ENCODE results near the gene ITPR1. TPM values are rescaled to one million over a fixed set of nuclear protein-coding genes. Genes with fewer than 3 reads are reported as not detected.

The ITPR1 gene
- total RNA-seq, 1 donor from 2014 or later, result 16.3 TPM

DNA sequence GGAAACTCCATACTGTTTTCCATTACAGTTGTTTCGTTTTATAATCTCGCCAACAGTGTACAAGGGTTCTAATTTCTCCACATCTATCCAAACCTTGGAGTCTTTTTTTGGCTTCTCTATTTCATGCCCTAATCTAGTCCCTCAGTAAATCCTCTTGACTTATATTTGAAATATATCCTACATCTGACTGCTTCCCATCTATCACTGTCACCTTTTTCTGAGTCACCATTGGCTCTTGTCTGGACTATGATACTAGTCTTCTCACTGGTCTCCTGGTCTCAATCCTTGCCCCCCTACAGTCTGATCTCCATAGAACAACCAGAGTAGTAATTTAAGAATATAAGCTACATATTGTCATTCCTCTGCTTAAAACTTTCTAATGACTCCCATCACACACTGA, 80.0 kb downstream of the ITPR1 start:
- DNase-seq (ENCODE audit: low read depth) (no peak), FAIRE-seq (no peak)
- no peak overlapping the region for H3K4me3 ChIP-seq (ENCODE audit: low read depth, low read length)
- TF ChIP-seq, protein P1, sequence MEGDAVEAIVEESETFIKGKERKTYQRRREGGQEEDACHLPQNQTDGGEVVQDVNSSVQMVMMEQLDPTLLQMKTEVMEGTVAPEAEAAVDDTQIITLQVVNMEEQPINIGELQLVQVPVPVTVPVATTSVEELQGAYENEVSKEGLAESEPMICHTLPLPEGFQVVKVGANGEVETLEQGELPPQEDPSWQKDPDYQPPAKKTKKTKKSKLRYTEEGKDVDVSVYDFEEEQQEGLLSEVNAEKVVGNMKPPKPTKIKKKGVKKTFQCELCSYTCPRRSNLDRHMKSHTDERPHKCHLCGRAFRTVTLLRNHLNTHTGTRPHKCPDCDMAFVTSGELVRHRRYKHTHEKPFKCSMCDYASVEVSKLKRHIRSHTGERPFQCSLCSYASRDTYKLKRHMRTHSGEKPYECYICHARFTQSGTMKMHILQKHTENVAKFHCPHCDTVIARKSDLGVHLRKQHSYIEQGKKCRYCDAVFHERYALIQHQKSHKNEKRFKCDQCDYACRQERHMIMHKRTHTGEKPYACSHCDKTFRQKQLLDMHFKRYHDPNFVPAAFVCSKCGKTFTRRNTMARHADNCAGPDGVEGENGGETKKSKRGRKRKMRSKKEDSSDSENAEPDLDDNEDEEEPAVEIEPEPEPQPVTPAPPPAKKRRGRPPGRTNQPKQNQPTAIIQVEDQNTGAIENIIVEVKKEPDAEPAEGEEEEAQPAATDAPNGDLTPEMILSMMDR (IDR thresholded peaks at IDR 0.05; ENCODE audit: insufficient read depth, low read length, severe bottlenecking), result no peak
- H3K27me3 ChIP-seq (ENCODE audit: control insufficient read depth, insufficient read depth, low read length), result no peaks in the 10 kb centered on the region
- no peaks in the 10 kb centered on the region for H3K36me3 ChIP-seq (ENCODE audit: control insufficient read depth, insufficient read depth, low read length)

DNA sequence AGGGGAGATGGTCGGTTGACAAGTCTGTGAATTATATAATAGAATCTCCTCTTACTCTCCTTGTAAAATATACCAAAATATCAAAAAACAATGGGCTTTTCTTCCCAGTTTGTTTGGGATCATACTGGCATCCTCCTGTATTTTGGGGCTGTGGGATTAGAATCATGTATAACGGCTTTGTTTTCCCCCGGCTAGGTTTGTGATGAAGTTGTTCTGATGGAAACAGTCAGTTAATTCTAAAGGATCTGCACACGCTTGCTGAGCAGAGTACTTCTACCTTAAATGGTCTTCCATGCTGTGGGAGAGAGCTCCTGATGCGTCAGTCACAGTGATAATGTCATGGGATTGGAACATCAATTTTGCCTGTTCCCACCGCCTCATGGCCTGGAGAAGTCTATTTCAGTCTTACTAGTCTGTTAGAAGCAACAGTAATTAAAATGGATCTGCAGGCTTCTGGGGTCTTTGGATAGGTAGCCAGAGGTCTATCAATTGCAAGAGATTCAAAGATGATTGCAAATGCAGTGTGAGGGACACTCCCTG, 81.3 kb downstream of the ITPR1 start:
- H3K27me3 ChIP-seq (ENCODE audit: control insufficient read depth, insufficient read depth, low read length), result no peaks in the 10 kb centered on the region
- H3K4me3 ChIP-seq (ENCODE audit: low read depth, low read length), result no peak overlapping the region
- H3K36me3 ChIP-seq (ENCODE audit: control insufficient read depth, insufficient read depth, low read length), result no peaks in the 10 kb centered on the region
- no peak for FAIRE-seq
- TF ChIP-seq, protein P1 (IDR thresholded peaks at IDR 0.05; ENCODE audit: insufficient read depth, low read length, severe bottlenecking), result no peak
- no peak for DNase-seq (ENCODE audit: low read depth)

DNA sequence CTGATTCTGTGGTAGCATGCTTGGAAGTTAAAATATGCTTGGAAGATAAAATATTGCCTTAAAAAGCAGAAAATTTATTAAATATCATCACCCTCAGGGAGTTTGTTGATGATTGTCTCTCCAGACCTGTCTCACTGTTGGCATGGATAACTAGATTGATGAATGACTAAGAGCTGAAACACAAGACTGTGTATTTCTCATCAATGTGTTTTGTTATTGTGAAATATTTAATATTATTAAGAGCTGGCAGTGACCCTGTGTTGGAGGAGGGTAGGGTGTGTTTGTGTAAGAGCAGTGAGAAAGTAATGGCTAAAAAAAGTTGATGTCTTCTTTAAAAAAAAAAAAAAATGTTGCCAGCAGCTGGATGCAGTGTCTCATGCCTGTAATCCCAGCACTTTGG, 82.2 kb downstream of the ITPR1 start:
- H3K4me3 ChIP-seq (ENCODE audit: low read depth, low read length), result no peak overlapping the region
- H3K36me3 ChIP-seq (ENCODE audit: control insufficient read depth, insufficient read depth, low read length), result no peaks in the 10 kb centered on the region
- FAIRE-seq (no peak), DNase-seq (ENCODE audit: low read depth) (peak; percentile 76)
- TF ChIP-seq, protein P1 (IDR thresholded peaks at IDR 0.05; ENCODE audit: insufficient read depth, low read length, severe bottlenecking), result no peak
- H3K27me3 ChIP-seq (ENCODE audit: control insufficient read depth, insufficient read depth, low read length), result no peaks in the 10 kb centered on the region

DNA sequence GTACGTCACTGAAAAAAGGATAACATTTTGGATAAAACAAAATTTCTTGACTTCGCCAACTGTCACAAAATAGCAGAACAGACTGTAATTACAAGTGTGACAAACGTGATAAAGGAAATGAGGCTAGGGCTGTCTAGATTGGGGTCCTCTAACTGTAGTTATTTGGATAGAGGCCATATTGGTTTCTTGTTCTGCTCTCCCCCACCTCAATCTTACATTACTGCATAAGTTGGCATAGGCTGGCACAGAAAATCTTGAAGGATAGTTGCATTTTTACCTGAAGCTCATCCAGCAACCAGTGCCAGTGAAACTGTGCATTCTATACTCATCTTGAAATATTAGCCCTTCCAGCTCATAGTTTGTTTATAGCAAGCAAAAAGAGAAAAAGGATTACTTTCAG, 84.6 kb downstream of the ITPR1 start:
- Histone ChIP-seq H3K27me3 (ENCODE audit: control insufficient read depth, insufficient read depth, low read length) (no peaks in the 10 kb centered on the region), H3K36me3 (ENCODE audit: control insufficient read depth, insufficient read depth, low read length) (no peaks in the 10 kb centered on the region), H3K4me3 (ENCODE audit: low read depth, low read length) (no peak overlapping the region)
- TF ChIP-seq, protein P1 (IDR thresholded peaks at IDR 0.05; ENCODE audit: insufficient read depth, low read length, severe bottlenecking), result no peak
- no peak for DNase-seq (ENCODE audit: low read depth)
- no peak for FAIRE-seq

DNA sequence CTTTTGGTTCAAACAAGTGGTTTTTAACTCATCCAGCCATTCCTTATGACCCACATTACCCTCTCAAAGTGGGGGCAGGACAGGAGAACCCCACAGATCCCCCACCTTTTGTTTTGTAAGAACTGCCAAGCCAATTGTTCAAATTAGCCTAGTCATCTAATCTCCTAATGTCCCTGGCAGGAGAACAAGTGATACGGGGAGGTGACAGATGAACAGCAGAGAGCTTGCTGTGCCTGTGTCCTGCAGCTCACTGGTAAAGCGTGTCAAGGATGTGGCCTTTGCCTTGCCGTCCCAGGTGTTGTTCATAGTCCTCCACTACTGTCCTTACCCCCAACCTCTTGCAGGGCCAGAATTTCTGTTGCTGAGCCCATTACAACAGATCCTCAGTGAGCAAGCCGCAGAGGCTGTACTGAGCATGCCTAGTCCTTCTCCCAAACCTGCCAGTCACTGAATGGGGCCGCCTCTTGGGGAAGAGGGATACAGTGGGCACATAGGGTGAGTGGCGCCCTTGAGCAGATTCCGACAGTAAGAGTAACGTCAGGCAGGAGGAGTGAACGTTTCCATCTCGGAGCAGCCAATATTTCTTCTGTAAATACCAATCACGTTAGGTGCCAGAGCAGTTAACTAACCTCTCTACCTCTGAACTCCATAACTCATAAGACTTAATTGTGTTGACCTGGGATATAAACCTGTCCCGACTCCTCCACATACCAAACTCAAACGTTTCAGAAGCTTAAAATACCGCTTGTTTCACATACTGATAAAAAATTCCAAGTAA, 87.4 kb downstream of the ITPR1 start:
- DNase-seq (ENCODE audit: low read depth) (no peak), FAIRE-seq (no peak)
- no peaks in the 10 kb centered on the region for H3K36me3 ChIP-seq (ENCODE audit: control insufficient read depth, insufficient read depth, low read length)
- H3K27me3 ChIP-seq (ENCODE audit: control insufficient read depth, insufficient read depth, low read length), result no peaks in the 10 kb centered on the region
- H3K4me3 ChIP-seq (ENCODE audit: low read depth, low read length), result no peak overlapping the region
- TF ChIP-seq, protein P1 (IDR thresholded peaks at IDR 0.05; ENCODE audit: insufficient read depth, low read length, severe bottlenecking), result no peak

DNA sequence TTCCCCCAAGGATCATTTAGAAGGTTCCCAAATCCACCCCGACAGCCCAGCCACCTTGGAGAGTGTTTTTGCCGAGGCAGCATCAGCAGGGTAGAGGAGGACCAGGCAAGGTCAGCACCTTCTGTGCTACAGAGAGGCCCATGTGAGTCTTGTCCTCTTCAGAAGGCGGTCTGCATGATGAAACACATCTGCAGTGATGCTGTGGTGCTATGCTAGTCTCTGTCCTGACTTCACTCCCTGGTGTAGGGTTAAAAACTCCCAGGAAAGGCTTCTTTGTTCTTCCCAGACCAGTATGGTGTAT, 87.9 kb downstream of the ITPR1 start:
- FAIRE-seq, result no peak
- Histone ChIP-seq H3K36me3 (ENCODE audit: control insufficient read depth, insufficient read depth, low read length) (no peaks in the 10 kb centered on the region), H3K4me3 (ENCODE audit: low read depth, low read length) (no peak overlapping the region), H3K27me3 (ENCODE audit: control insufficient read depth, insufficient read depth, low read length) (no peaks in the 10 kb centered on the region)
- TF ChIP-seq, protein P1 (IDR thresholded peaks at IDR 0.05; ENCODE audit: insufficient read depth, low read length, severe bottlenecking), result no peak
- DNase-seq (ENCODE audit: low read depth), result no peak

Data from bronchial epithelial cell (primary cell).